HL-60 (cell line): Measurements from ENCODE around the gene FRK.

Experiments
- CTCF ChIP-seq: IDR thresholded peaks from one replicate; pipeline ENCODE4 v1.5.1; 2011; ENCODE audit warnings: low read length, control low read depth, inconsistent platforms; ENCODE audit not compliant: insufficient read depth
- GABPA ChIP-seq: IDR thresholded peaks from 2 replicates; pipeline ENCODE4 v1.6.1; 2012; ENCODE audit warnings: low read depth
- POLR2AphosphoS5 ChIP-seq: IDR thresholded peaks from 2 replicates; pipeline ENCODE4 v1.6.1; 2012; ENCODE audit warnings: low read depth
- SPI1 ChIP-seq: IDR thresholded peaks from 2 replicates; pipeline ENCODE4 v1.6.1; 2012; ENCODE audit warnings: low read depth, mild to moderate bottlenecking, borderline replicate concordance
- TF ChIP-seq, protein P1 (sequence below): IDR thresholded peaks from 2 replicates; pipeline ENCODE4 v1.6.1; 2012; ENCODE audit warnings: low read depth; ENCODE audit not compliant: insufficient replicate concordance

DNA sequence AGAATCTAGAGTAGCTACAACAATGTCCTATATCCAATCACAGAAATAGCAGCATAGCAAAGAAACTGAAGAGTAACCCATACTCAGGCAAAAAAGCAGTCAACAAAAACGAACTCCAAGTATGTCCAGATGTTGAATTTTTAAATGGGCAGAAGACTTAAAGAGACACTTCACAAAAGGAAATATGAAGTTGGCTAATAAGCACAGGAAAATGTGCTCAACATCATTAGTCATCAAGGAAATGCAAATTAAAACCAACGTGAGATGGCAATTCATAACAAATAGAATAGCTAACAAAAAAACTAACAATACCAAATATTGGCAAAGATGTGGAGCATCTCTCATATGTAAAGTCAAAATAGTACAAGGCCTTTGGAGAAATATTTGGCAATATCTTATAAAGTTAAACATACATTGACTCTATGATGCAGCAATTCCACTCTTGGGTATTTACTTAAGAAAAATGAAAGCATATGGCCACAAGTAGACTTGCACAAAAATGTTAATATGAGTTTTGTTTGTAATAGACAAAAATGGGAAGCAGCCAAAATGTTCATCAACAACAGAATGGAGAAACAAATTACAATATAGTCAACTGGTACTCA, 37.7 kb downstream of the FRK start:
- no peak for TF ChIP-seq CTCF
- TF ChIP-seq, protein P1, sequence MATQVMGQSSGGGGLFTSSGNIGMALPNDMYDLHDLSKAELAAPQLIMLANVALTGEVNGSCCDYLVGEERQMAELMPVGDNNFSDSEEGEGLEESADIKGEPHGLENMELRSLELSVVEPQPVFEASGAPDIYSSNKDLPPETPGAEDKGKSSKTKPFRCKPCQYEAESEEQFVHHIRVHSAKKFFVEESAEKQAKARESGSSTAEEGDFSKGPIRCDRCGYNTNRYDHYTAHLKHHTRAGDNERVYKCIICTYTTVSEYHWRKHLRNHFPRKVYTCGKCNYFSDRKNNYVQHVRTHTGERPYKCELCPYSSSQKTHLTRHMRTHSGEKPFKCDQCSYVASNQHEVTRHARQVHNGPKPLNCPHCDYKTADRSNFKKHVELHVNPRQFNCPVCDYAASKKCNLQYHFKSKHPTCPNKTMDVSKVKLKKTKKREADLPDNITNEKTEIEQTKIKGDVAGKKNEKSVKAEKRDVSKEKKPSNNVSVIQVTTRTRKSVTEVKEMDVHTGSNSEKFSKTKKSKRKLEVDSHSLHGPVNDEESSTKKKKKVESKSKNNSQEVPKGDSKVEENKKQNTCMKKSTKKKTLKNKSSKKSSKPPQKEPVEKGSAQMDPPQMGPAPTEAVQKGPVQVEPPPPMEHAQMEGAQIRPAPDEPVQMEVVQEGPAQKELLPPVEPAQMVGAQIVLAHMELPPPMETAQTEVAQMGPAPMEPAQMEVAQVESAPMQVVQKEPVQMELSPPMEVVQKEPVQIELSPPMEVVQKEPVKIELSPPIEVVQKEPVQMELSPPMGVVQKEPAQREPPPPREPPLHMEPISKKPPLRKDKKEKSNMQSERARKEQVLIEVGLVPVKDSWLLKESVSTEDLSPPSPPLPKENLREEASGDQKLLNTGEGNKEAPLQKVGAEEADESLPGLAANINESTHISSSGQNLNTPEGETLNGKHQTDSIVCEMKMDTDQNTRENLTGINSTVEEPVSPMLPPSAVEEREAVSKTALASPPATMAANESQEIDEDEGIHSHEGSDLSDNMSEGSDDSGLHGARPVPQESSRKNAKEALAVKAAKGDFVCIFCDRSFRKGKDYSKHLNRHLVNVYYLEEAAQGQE = no peak
- TF ChIP-seq POLR2AphosphoS5 = no peak
- no peak for TF ChIP-seq GABPA
- TF ChIP-seq SPI1 = no peak
